Endothelial cell of umbilical vein (primary cell): ENCODE measurements around the gene ETS1. TPM values are rescaled to one million over a fixed set of nuclear protein-coding genes. Genes with fewer than 3 reads are reported as not detected.

Experiments
- BruUV-seq: library from RNA; stranded (reverse); fragments of 400-500 nt; replicated peaks from 2 replicates; lab custom pipeline; 2021; lab: Mats Ljungman, UMichigan
- CTCF ChIA-PET: fragments of 300-600, 350-600 bp; sonication (Branson Sonifier 250); formaldehyde crosslinking; loops from one replicate; lab custom pipeline; 2021; ENCODE audit warnings: antibody characterized with exemption, inconsistent platforms; lab: Charles Lee
- POLR2A ChIA-PET: fragments of 300-600, 350-600 bp; sonication (Branson Sonifier 250); formaldehyde crosslinking; loops from one replicate; lab custom pipeline; 2021; ENCODE audit warnings: antibody characterized with exemption, inconsistent platforms; lab: Charles Lee
- DNase-seq: peaks from one replicate; pipeline ENCODE4 v3.0.0-alpha.2; 2011; ENCODE audit warnings: low read depth, low spot score
- FAIRE-seq: peaks from 2 replicates; lab custom pipeline; 2011; peaks lifted over from hg19 to GRCh38; lab: Jason Lieb, UNC
- H2AFZ ChIP-seq: 2 replicates; pipeline ENCODE4 v1.6.0; 2012; ENCODE audit warnings: low read depth, low read length, control low read depth, inconsistent platforms
- H3K27ac ChIP-seq: 2 replicates; pipeline ENCODE4 v1.5.1; 2011; ENCODE audit warnings: low read depth, mild to moderate bottlenecking, control low read depth, low read length, moderate library complexity; ENCODE audit not compliant: insufficient read depth
- H3K27me3 ChIP-seq, 2 experiments: 2 replicates each; pipeline versions ENCODE4 v1.6.0 to v1.6.1; 2011; ENCODE audit warnings: low read length in 2 of 2, mixed read lengths in 1 of 2; ENCODE audit not compliant: control insufficient read depth in 2 of 2, insufficient read depth in 2 of 2
- H3K36me3 ChIP-seq, 2 experiments: 2 replicates in 1 of 2; 3 replicates in 1 of 2; pipeline ENCODE4 v1.5.1; 2011; ENCODE audit warnings: low read length in 2 of 2, mild to moderate bottlenecking in 1 of 2, moderate library complexity in 1 of 2; ENCODE audit not compliant: control insufficient read depth in 2 of 2, insufficient read depth in 2 of 2; ENCODE audit errors: extremely low read depth in 1 of 2
- H3K4me1 ChIP-seq: 3 replicates; pipeline ENCODE4 v1.5.1; 2011; ENCODE audit warnings: mild to moderate bottlenecking, low read length; ENCODE audit not compliant: control insufficient read depth, insufficient read depth; ENCODE audit errors: extremely low read depth
- H3K4me2 ChIP-seq: 2 replicates; pipeline ENCODE4 v1.6.1; 2011; ENCODE audit warnings: low read length, control low read depth, mixed read lengths; ENCODE audit not compliant: insufficient read depth
- H3K4me3 ChIP-seq, 3 experiments: fragments of 200-600 bp in 1 of 3; sonication (generic), shearing (Covaris generic) in 1 of 3; replicated peaks in 1 of 3; 2 replicates each; pipeline ENCODE4 v1.5.1; 2011 to 2016; ENCODE audit warnings: control low read depth in 3 of 3, low read length in 3 of 3, mild to moderate bottlenecking in 2 of 3, inconsistent platforms in 1 of 3, low read depth in 1 of 3, moderate library complexity in 1 of 3; ENCODE audit not compliant: insufficient read depth in 1 of 3
- H3K79me2 ChIP-seq: 2 replicates; pipeline ENCODE4 v1.6.0; 2012; ENCODE audit warnings: low read length, inconsistent platforms; ENCODE audit not compliant: control insufficient read depth, insufficient read depth
- H3K9ac ChIP-seq: replicated peaks from 2 replicates; pipeline ENCODE3; 2011; ENCODE audit warnings: low read length, control low read depth; ENCODE audit not compliant: insufficient read depth; ENCODE audit errors: extremely low read depth
- H3K9me1 ChIP-seq: replicated peaks from 3 replicates; pipeline ENCODE4 v1.6.0; 2011; ENCODE audit warnings: mild to moderate bottlenecking, low read length; ENCODE audit not compliant: control insufficient read depth, insufficient read depth; ENCODE audit errors: extremely low read depth
- H3K9me3 ChIP-seq: replicated peaks from 2 replicates; pipeline ENCODE4 v1.5.1; 2012; ENCODE audit warnings: low read length, inconsistent platforms; ENCODE audit not compliant: control insufficient read depth, insufficient read depth
- H4K20me1 ChIP-seq: replicated peaks from 2 replicates; pipeline ENCODE3; 2011; ENCODE audit warnings: mild to moderate bottlenecking, low read length; ENCODE audit not compliant: control insufficient read depth, insufficient read depth; ENCODE audit errors: extremely low read depth
- CTCF ChIP-seq, 2 donors: IDR thresholded peaks; 1 replicate in 1 of 2; 2 replicates in 1 of 2; pipeline ENCODE4 v1.5.1; 2011; ENCODE audit warnings: low read length in 2 of 2, mild to moderate bottlenecking in 2 of 2, moderate library complexity in 2 of 2, control low read depth in 1 of 2, inconsistent platforms in 1 of 2, low read depth in 1 of 2; ENCODE audit not compliant: insufficient read depth in 1 of 2; ENCODE audit errors: extremely low read depth in 1 of 2
- EZH2 ChIP-seq: IDR thresholded peaks from 2 replicates; pipeline ENCODE4 v1.6.1; 2012; ENCODE audit warnings: borderline replicate concordance, low read depth, mild to moderate bottlenecking, moderate library complexity, low read length, inconsistent platforms; ENCODE audit not compliant: severe bottlenecking
- FOS ChIP-seq: IDR thresholded peaks from 2 replicates; pipeline ENCODE4 v1.6.1; 2011; ENCODE audit warnings: mild to moderate bottlenecking, low read length, moderate library complexity, borderline replicate concordance; ENCODE audit not compliant: insufficient read depth
- GATA2 ChIP-seq: IDR thresholded peaks from 2 replicates; pipeline ENCODE4 v1.7.0; 2011; ENCODE audit warnings: low read depth, mild to moderate bottlenecking, moderate library complexity, mixed read lengths, low read length; ENCODE audit not compliant: insufficient read length, insufficient read depth
- JUN ChIP-seq: IDR thresholded peaks from 2 replicates; pipeline ENCODE4 v1.6.1; 2011; ENCODE audit warnings: borderline replicate concordance, low read depth; ENCODE audit not compliant: insufficient read length, insufficient read depth
- MAX ChIP-seq: IDR thresholded peaks from 2 replicates; pipeline ENCODE4 v1.6.1; 2011; ENCODE audit not compliant: insufficient read depth, insufficient read length
- MYC ChIP-seq: IDR thresholded peaks from one replicate; pipeline ENCODE4 v1.6.1; 2011; ENCODE audit warnings: mild to moderate bottlenecking, low read depth, low read length
- POLR2A ChIP-seq: IDR thresholded peaks from 2 replicates; pipeline ENCODE4 v1.6.1; 2012; ENCODE audit warnings: low read depth, mild to moderate bottlenecking, control low read depth, low read length
- POLR2AphosphoS5 ChIP-seq: IDR thresholded peaks from 2 replicates; pipeline ENCODE4 v1.6.1; 2012; ENCODE audit warnings: low read depth, mild to moderate bottlenecking, control low read depth, low read length, moderate library complexity; ENCODE audit not compliant: insufficient read depth
- dilution Hi-C: fragments of 300-500 bp; cut with MboI; formaldehyde crosslinking; loops from one replicate; pipeline ENCODE4 v1.15.0; 2019; ENCODE audit warnings: low sequenced_read_pairs; ENCODE audit not compliant: extremely low pct_ligation_motif_present
- intact Hi-C: fragments of 100-400 bp; cut with micrococcal nuclease; formaldehyde crosslinking; loops from one replicate; pipeline ENCODE4 v1.10.0; 2022
- polyA plus RNA-seq, 4 experiments: library from polyadenylated mRNA; depleted of rRNA in 3 of 4; stranded (reverse) in 3 of 4; unstranded in 1 of 4; fragments of >200 nt; gene quantifications; 2 replicates each; pipeline versions ENCODE4 v1.2.1 to v1.2.3, GENCODE V29; 2011 to 2012; ENCODE audit warnings: missing spikeins in 1 of 4
- total RNA-seq: library from RNA; stranded (reverse); gene quantifications from 2 replicates; pipeline ENCODE4 v1.2.3, GENCODE V29; 2021

The ETS1 gene
- total and polyA plus RNA-seq, 2 donors (not counting 3 experiments of a cell fraction or from before 2014, with no cell fraction given) = 34.2 to 115 TPM

GRCh38 chr11:128521682-128522054, 65.7 kb downstream of the ETS1 start:
- H3K4me2 ChIP-seq = peak overlapping the region; percentile 97
- no TSS peak for BruUV-seq
- H3K27me3 ChIP-seq = no peaks in the 10 kb centered on the region
- no peaks in the 10 kb centered on the region for H4K20me1 ChIP-seq
- ChIA-PET POLR2A (interaction anchor here (0.7 kb wide), 1 partner anchor 45 kb away, joined by 3 read pairs; no protein-coding TSS in a partner anchor), CTCF (interaction anchor here (0.7 to 0.9 kb wide), 2 partner anchors 20 to 232 kb away, joined by 3 read pairs; no protein-coding TSS in a partner anchor)
- H3K9me3 ChIP-seq = no peaks in the 10 kb centered on the region
- no peaks in the 10 kb centered on the region for H3K36me3 ChIP-seq
- no peaks in the 10 kb centered on the region for H3K9me1 ChIP-seq
- dilution Hi-C loops = no loop called here
- peak overlapping the region; percentile 99 for H3K9ac ChIP-seq
- H3K79me2 ChIP-seq = peaks cover 53% of the 10 kb centered on the region
- intact Hi-C loops = loop anchor here (1.0 to 5.0 kb wide), 18 partner anchors 14 to 489 kb away; partner anchors contain the start of gene ETS1
- peak overlapping the region; percentile 68 to 98 (median 97) for H3K4me3 ChIP-seq
- H2AFZ ChIP-seq = peak overlapping the region; percentile 12
- TF ChIP-seq POLR2A (peak; percentile 62), EZH2 (no peak), POLR2AphosphoS5 (peak; percentile 48), MAX (no peak)
- FAIRE-seq (no peak), DNase-seq (no peak)
- peak overlapping the region; percentile 99 for H3K27ac ChIP-seq
- peaks cover 52% of the 10 kb centered on the region for H3K4me1 ChIP-seq

- FAIRE-seq = peak; percentile 38
- TSS peak; percentile 28 for BruUV-seq
- Histone ChIP-seq H3K4me2 (peak overlapping the region; percentile 97), H3K36me3 (no peaks in the 10 kb centered on the region), H3K4me3 (peak overlapping the region; percentile 68 to 98 (median 97)), H3K27me3 (no peaks in the 10 kb centered on the region), H3K79me2 (peaks cover 59% of the 10 kb centered on the region), H3K9me3 (no peaks in the 10 kb centered on the region), H3K4me1 (peaks cover 52% of the 10 kb centered on the region), H3K27ac (peak overlapping the region; percentile 99), H2AFZ (no peak overlapping the region), H4K20me1 (no peaks in the 10 kb centered on the region), H3K9me1 (no peaks in the 10 kb centered on the region), H3K9ac (peak overlapping the region; percentile 99)
- no peak for DNase-seq
- ChIA-PET POLR2A (interaction anchor here (0.7 kb wide), 1 partner anchor 44 kb away, joined by 3 read pairs; no protein-coding TSS in a partner anchor), CTCF (interaction anchor here (0.9 to 3.1 kb wide), 6 partner anchors 10 to 363 kb away, joined by 3 to 15 read pairs (median 8); no protein-coding TSS in a partner anchor)
- dilution Hi-C loops (no loop called here), intact Hi-C loops (loop anchor here (5.0 kb wide), 2 partner anchors 236 to 489 kb away; no protein-coding TSS in a partner anchor)
- TF ChIP-seq EZH2 (no peak), MAX (no peak), POLR2A (no peak), MYC (no peak), GATA2 (no peak), POLR2AphosphoS5 (no peak), FOS (no peak), JUN (no peak), CTCF (IDR thresholded peaks at IDR 0.05; ENCODE audit: extremely low read depth in 1 of 2, insufficient read depth in 1 of 2, low read depth in 1 of 2, low read length in 2 of 2) (no peak)
Observed at GRCh38 chr11:128520888-128521681, 66.3 kb downstream of the ETS1 start.
